Body of pancreas (tissue), 4 donors: ENCODE data around the gene PEX16.

Experiments
- POLR2A ChIP-seq, 3 donors: fragments of 450-650 bp; IDR thresholded peaks; one replicate each; pipeline ENCODE4 v1.6.1; 2016; ENCODE audit warnings: antibody characterized with exemption in 3 of 3, mild to moderate bottlenecking in 2 of 3
- TF ChIP-seq, protein P1 (sequence below), 7 experiments: fragments of 450-650 bp in 4 of 7; fragments of 200-600 bp in 3 of 7; sonication (generic) in 3 of 7; IDR thresholded peaks; one replicate each; pipeline ENCODE4 v1.5.1; 2016 to 2019; ENCODE audit warnings: antibody characterized with exemption in 7 of 7

DNA sequence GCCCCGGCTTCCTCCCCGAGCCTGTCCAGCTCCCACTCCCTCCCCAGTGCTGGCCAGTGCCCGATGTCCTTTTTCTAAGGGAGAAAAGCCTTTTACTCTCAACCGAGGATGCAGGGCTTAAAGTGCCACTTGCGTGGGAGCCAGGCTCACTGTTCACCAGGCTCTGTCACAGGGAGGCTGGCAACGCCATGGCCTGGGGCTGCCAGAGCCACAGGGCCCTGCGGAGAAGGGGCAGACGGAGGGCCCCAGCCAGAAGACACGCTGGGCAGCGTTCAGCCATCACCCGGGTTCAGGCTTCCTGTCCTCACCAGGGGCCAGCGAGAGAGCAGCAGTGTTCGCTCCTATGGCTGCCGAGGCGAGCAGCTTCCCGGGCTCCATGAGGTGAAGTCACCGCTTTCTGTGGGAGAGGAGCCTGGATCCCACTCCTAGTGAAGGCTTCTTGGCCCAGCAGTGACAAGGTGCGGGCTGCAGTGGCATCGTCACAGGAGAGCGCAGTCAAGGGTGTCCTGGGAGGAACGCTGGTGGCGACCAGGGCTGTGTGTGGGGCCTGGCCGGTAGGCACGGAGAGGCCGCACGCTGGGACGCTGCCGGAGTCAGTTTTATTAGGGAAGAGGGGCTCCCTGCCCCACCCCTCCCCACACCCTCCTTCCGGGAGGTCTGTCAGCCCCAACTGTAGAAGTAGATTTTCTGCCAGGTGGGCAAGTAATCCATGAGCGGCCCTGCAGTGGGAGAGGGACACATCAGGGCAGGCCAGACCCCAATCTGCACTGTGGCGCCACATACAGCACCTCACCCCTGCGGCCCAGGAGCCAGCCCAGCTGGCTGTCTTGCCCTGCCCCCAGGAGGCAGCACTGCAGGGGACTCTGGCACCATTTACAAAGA, 7.8 kb downstream of the PEX16 start:
- TF ChIP-seq, protein P1, sequence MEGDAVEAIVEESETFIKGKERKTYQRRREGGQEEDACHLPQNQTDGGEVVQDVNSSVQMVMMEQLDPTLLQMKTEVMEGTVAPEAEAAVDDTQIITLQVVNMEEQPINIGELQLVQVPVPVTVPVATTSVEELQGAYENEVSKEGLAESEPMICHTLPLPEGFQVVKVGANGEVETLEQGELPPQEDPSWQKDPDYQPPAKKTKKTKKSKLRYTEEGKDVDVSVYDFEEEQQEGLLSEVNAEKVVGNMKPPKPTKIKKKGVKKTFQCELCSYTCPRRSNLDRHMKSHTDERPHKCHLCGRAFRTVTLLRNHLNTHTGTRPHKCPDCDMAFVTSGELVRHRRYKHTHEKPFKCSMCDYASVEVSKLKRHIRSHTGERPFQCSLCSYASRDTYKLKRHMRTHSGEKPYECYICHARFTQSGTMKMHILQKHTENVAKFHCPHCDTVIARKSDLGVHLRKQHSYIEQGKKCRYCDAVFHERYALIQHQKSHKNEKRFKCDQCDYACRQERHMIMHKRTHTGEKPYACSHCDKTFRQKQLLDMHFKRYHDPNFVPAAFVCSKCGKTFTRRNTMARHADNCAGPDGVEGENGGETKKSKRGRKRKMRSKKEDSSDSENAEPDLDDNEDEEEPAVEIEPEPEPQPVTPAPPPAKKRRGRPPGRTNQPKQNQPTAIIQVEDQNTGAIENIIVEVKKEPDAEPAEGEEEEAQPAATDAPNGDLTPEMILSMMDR (IDR thresholded peaks at IDR 0.05): no peak
- no peak for TF ChIP-seq POLR2A (IDR thresholded peaks at IDR 0.05)
